Prostate gland (tissue), 2 donors: ENCODE results near the gene TOP2B. TPM values are rescaled to one million over a fixed set of nuclear protein-coding genes. Genes with fewer than 3 reads are reported as not detected.

Experiments used
- DNase-seq: peaks from one replicate; pipeline ENCODE4 v3.0.0-alpha.2; 2019; ENCODE audit warnings: low spot score
- H3K27ac ChIP-seq, 2 donors: fragments of 200-600 bp; sonication (generic); 2 replicates each; pipeline ENCODE4 v1.5.1; 2017 to 2019
- H3K27me3 ChIP-seq: fragments of 200-600 bp; sonication (generic); replicated peaks from 2 replicates; pipeline ENCODE4 v1.5.1; 2019; ENCODE audit not compliant: insufficient read depth
- H3K36me3 ChIP-seq, 2 donors: fragments of 200-600 bp; sonication (generic); 1 replicate in 1 of 2; 2 replicates in 1 of 2; pipeline versions ENCODE4 v1.5.1 to v1.8.1; 2017 to 2019
- H3K4me1 ChIP-seq: fragments of 200-600 bp; sonication (generic); replicated peaks from 2 replicates; pipeline ENCODE4 v1.5.1; 2019
- H3K4me3 ChIP-seq, 2 donors: fragments of 200-600 bp; sonication (generic); 2 replicates each; pipeline ENCODE4 v1.5.1; 2017 to 2019
- H3K9me3 ChIP-seq: fragments of 200-600 bp; sonication (generic); 2 replicates; pipeline ENCODE4 v1.5.1; 2017
- POLR2A ChIP-seq: fragments of 450-650 bp; IDR thresholded peaks from one replicate; pipeline ENCODE4 v1.6.1; 2016; ENCODE audit warnings: antibody characterized with exemption, mild to moderate bottlenecking
- POLR2AphosphoS5 ChIP-seq: sonication (generic); formaldehyde crosslinking; IDR thresholded peaks from one replicate; pipeline ENCODE4 v1.6.1; 2017; ENCODE audit warnings: antibody characterized with exemption
- WGBS: methylation state at CpG from one replicate; pipeline ENCODE4 v1.1.5; 2018; 5-methylcytosine and 5-hydroxymethylcytosine counted together
- intact Hi-C: fragments of 100-400 bp; cut with DNase I; formaldehyde crosslinking; loops from one replicate; pipeline ENCODE4 v1.14.2; 2022
- total RNA-seq, 2 donors: library from RNA; depleted of rRNA; stranded (reverse); fragments of >200 nt; gene quantifications; one replicate each; pipeline ENCODE4 v1.1.0, GENCODE V29; 2016
- TF ChIP-seq, protein P1 (sequence below), 4 experiments: fragments of 200-600 bp in 2 of 4; fragments of 450-650 bp in 2 of 4; sonication (generic) in 2 of 4; IDR thresholded peaks; 1 replicate in 3 of 4; 2 replicates in 1 of 4; pipeline ENCODE4 v1.5.1; 2016 to 2019; ENCODE audit warnings: antibody characterized with exemption in 4 of 4, mild to moderate bottlenecking in 2 of 4, moderate library complexity in 2 of 4

TOP2B gene
- total RNA-seq, 2 donors from 2014 or later, result 85.3 to 109 TPM

- Histone ChIP-seq H3K4me3 (no peak overlapping the region), H3K27ac (no peak overlapping the region), H3K27me3 (no peaks in the 10 kb centered on the region), H3K9me3 (no peaks in the 10 kb centered on the region), H3K36me3 (no peaks in the 10 kb centered on the region), H3K4me1 (no peaks in the 10 kb centered on the region)
- 87% methylated on average over 10 of the region's 10 CpGs for WGBS
- no peak for TF ChIP-seq POLR2A
- TF ChIP-seq, protein P1, sequence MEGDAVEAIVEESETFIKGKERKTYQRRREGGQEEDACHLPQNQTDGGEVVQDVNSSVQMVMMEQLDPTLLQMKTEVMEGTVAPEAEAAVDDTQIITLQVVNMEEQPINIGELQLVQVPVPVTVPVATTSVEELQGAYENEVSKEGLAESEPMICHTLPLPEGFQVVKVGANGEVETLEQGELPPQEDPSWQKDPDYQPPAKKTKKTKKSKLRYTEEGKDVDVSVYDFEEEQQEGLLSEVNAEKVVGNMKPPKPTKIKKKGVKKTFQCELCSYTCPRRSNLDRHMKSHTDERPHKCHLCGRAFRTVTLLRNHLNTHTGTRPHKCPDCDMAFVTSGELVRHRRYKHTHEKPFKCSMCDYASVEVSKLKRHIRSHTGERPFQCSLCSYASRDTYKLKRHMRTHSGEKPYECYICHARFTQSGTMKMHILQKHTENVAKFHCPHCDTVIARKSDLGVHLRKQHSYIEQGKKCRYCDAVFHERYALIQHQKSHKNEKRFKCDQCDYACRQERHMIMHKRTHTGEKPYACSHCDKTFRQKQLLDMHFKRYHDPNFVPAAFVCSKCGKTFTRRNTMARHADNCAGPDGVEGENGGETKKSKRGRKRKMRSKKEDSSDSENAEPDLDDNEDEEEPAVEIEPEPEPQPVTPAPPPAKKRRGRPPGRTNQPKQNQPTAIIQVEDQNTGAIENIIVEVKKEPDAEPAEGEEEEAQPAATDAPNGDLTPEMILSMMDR (IDR thresholded peaks at IDR 0.05), result no peak
- TF ChIP-seq POLR2AphosphoS5, result no peak
- no peak for DNase-seq
- intact Hi-C loops, result no loop called here
These were observed 96.1 kb downstream of the TOP2B start for GRCh38 chr3:25568525-25569078.

DNA sequence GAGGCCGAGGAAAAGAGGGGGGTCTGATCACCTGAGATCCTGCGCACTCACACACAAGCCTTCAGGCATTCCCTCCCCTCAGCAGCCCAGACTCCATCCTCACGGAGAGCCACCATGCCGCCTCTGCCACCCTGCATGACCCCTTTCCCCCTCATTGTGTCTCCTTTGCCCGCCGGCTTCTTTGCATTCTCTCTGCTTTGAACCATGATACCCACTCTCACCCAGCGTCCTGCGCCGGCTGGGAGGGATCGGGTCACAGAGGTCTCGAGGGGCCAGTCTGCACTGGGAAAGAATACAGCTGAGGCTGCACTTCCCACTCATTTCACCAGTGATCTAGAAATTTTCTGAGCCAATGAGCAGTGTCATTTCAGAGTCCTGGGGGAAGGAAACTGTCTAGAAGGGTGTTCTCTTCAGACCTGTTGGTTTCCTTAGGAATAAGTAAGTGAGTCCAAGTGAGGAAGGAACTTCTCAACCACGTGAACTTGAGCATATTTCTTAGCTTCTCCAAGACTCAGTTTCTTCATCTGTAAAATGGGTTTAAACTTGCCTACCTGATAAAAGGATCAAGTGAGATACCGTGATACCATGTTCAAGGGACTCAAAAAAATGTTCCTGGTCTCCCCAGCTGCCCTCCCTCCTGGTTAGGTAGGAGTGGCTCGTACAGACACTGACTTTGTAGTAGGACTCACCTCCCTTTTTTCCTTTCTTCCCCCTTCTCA, 96.7 kb downstream of the TOP2B start:
- TF ChIP-seq POLR2AphosphoS5 (no peak), POLR2A (no peak)
- TF ChIP-seq, protein P1 (IDR thresholded peaks at IDR 0.05), result no peak
- Histone ChIP-seq H3K4me3 (no peak overlapping the region), H3K27ac (no peak overlapping the region), H3K9me3 (no peaks in the 10 kb centered on the region), H3K4me1 (no peaks in the 10 kb centered on the region), H3K27me3 (no peaks in the 10 kb centered on the region), H3K36me3 (no peaks in the 10 kb centered on the region)
- DNase-seq, result no peak
- intact Hi-C loops, result no loop called here
- 95% methylated on average over 14 of the region's 14 CpGs for WGBS

- Histone ChIP-seq H3K36me3 (no peaks in the 10 kb centered on the region), H3K9me3 (no peaks in the 10 kb centered on the region), H3K4me3 (no peak overlapping the region), H3K4me1 (no peaks in the 10 kb centered on the region), H3K27ac (no peak overlapping the region), H3K27me3 (no peaks in the 10 kb centered on the region)
- TF ChIP-seq, protein P1 (IDR thresholded peaks at IDR 0.05), result no peak
- TF ChIP-seq POLR2A (no peak), POLR2AphosphoS5 (no peak)
- intact Hi-C loops, result no loop called here
- DNase-seq, result no peak
- WGBS, result 94% methylated on average over 10 of the region's 10 CpGs
These were observed 97.3 kb downstream of the TOP2B start for GRCh38 chr3:25567388-25567787.

DNA sequence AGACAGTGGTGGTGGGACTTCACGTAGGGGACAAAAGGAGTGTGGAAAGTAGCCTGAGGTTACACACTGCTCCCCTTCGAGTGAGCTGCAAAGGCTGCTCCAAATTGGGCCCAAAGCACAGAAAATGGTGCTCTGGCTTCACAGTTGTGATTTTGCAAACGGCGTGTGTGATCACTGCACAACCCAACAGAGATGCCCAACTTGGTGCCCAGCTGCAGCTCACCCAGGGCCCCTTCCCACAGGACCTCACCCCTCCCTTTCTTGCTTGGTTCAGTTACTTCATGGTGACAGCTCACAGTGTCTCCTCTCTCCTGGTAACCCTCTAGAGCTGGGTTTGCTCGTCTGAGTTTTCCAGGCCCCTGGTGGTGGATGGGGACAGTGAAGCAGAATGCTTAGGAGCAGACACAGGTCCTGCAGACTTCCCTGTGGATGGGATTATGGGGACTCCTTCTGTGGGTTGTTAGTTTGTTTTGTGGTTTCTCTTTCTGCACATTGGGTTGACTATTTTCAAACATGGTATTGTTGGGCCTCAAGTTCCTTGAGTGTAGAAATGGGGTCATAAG, 98.3 kb downstream of the TOP2B start:
- Histone ChIP-seq H3K36me3 (no peaks in the 10 kb centered on the region), H3K4me3 (no peak overlapping the region), H3K4me1 (no peaks in the 10 kb centered on the region), H3K9me3 (no peaks in the 10 kb centered on the region), H3K27me3 (no peaks in the 10 kb centered on the region), H3K27ac (no peak overlapping the region)
- WGBS, result 88% methylated on average over 5 of the region's 5 CpGs
- TF ChIP-seq, protein P1 (IDR thresholded peaks at IDR 0.05), result no peak
- TF ChIP-seq POLR2A, result no peak
- TF ChIP-seq POLR2AphosphoS5, result no peak
- no peak for DNase-seq
- intact Hi-C loops, result no loop called here
